Measurements from ENCODE around the gene TMEM52. TPM values are rescaled to one million over a fixed set of nuclear protein-coding genes. Genes with fewer than 3 reads are reported as not detected.

TMEM52 gene
- total and polyA plus RNA-seq, 2 of the 8 experiments (the other 6 are each of a cell fraction or from before 2014, with no cell fraction given), result 14.6 to 30.2 TPM

GRCh38 chr1:1937061-1937460, 18.0 kb upstream of the TMEM52 start:
- Histone ChIP-seq H2BK5ac (ENCODE audit: low read depth, low read length) (no peak overlapping the region), H3K36me3 (ENCODE audit: control insufficient read depth in 2 of 4, insufficient read depth in 4 of 4, low read length in 3 of 4) (no peaks in the 10 kb centered on the region), H2BK20ac (ENCODE audit: low read length) (no peak overlapping the region), H2BK12ac (ENCODE audit: low read depth, low read length) (no peak overlapping the region), H3K9ac (replicated peaks in 1 of 4; ENCODE audit: extremely low read depth in 1 of 4, low read depth in 3 of 4, low read length in 3 of 4) (no peak overlapping the region), H2BK15ac (ENCODE audit: low read length) (no peak overlapping the region), H3K4ac (replicated peaks; ENCODE audit: insufficient read length, low read depth, low read length) (no peak overlapping the region), H3K4me2 (ENCODE audit: insufficient read depth in 1 of 2, low read depth in 2 of 2, low read length in 2 of 2) (no peak overlapping the region), H3K79me2 (ENCODE audit: control insufficient read depth in 1 of 2, insufficient read depth in 2 of 2, low read length in 2 of 2) (no peaks in the 10 kb centered on the region), H4K91ac (replicated peaks; ENCODE audit: insufficient read length, low read length) (no peak overlapping the region), H3K9me3 (ENCODE audit: insufficient read depth in 2 of 2, low read depth in 1 of 2, low read length in 1 of 2) (peaks cover 0 to 16% of the 10 kb centered on the region in 2 experiments; a peak in 2 of 4 replicates), H2BK120ac (replicated peaks; ENCODE audit: low read depth, low read length) (no peak overlapping the region), H4K8ac (ENCODE audit: extremely low read depth, insufficient read depth, low read length) (no peak overlapping the region), H2AFZ (ENCODE audit: low read length) (0 out of 2 replicates have a peak overlapping the region, but pooled peaks have one; percentile 59), H3K18ac (ENCODE audit: extremely low read depth, low read length) (no peak overlapping the region), H4K20me1 (replicated peaks in 1 of 2; ENCODE audit: control insufficient read depth in 1 of 2, insufficient read depth in 2 of 2, low read length in 2 of 2) (peaks cover 0 to 2% of the 10 kb centered on the region in 2 experiments), H3K27ac (ENCODE audit: low read depth, low read length) (no peak overlapping the region), H3K14ac (ENCODE audit: insufficient read length) (no peak overlapping the region), H3K56ac (replicated peaks; ENCODE audit: insufficient read length, low read depth, low read length) (no peak overlapping the region), H3K4me1 (replicated peaks in 1 of 4; ENCODE audit: control insufficient read depth in 3 of 4, insufficient read depth in 4 of 4, low read length in 3 of 4) (no peaks in the 10 kb centered on the region), H4K5ac (ENCODE audit: insufficient read length, low read depth, low read length) (no peak overlapping the region), H3K79me1 (ENCODE audit: low read depth, low read length) (no peaks in the 10 kb centered on the region), H3K4me3 (ENCODE audit: extremely low read depth in 1 of 4, insufficient read depth in 2 of 4, low read depth in 3 of 4, low read length in 4 of 4) (no peak overlapping the region), H2AK5ac (ENCODE audit: low read depth, low read length) (peak overlapping the region; percentile 53; the same call in 1 of the 2 replicates), H3K23ac (ENCODE audit: insufficient read length) (no peak overlapping the region), H3K23me2 (ENCODE audit: low read depth, low read length) (peaks cover 5% of the 10 kb centered on the region; the same call in 1 of the 2 replicates), H3K27me3 (replicated peaks in 1 of 4; ENCODE audit: control insufficient read depth in 3 of 4, extremely low read depth in 1 of 4, insufficient read depth in 3 of 4, low read length in 3 of 4) (no peaks in the 10 kb centered on the region)
- TF ChIP-seq SP1 (IDR thresholded peaks at IDR 0.05; ENCODE audit: low read depth, low read length), result no peak
- TF ChIP-seq NANOG (IDR thresholded peaks at IDR 0.05; ENCODE audit: insufficient read depth, low read depth, low read length, poor library complexity, severe bottlenecking), result no peak
- no peak for TF ChIP-seq KDM4A (IDR thresholded peaks at IDR 0.05; ENCODE audit: low read depth, low read length, severe bottlenecking)
- TF ChIP-seq SP4 (IDR thresholded peaks at IDR 0.05; ENCODE audit: low read length), result no peak
- no peak for TF ChIP-seq USF2 (IDR thresholded peaks at IDR 0.05; ENCODE audit: low read length)
- no peak for TF ChIP-seq CBX8 (IDR thresholded peaks at IDR 0.05; ENCODE audit: borderline replicate concordance, low read depth, low read length)
- TF ChIP-seq EP300 (IDR thresholded peaks at IDR 0.05; ENCODE audit: borderline replicate concordance in 1 of 2, low read depth in 2 of 2, low read length in 2 of 2), result no peak
- TF ChIP-seq ZNF274 (IDR thresholded peaks at IDR 0.05; ENCODE audit: borderline replicate concordance, extremely low read depth, low read length), result no peak
- TF ChIP-seq BACH1 (IDR thresholded peaks at IDR 0.05; ENCODE audit: low read length), result no peak
- TF ChIP-seq TAF1 (IDR thresholded peaks at IDR 0.05; ENCODE audit: low read depth, low read length), result no peak
- TF ChIP-seq KDM1A (IDR thresholded peaks at IDR 0.05; ENCODE audit: borderline replicate concordance, low read length), result no peak
- TF ChIP-seq RXRA (IDR thresholded peaks at IDR 0.05; ENCODE audit: insufficient read depth, low read depth, low read length), result no peak
- TF ChIP-seq JUND (IDR thresholded peaks at IDR 0.05; ENCODE audit: low read length), result no peak
- POLR2A ChIA-PET (ENCODE audit: partially characterized antibody), result no interaction called here
- no peak for DNase-seq (ENCODE audit: low read depth in 1 of 2, low spot score in 2 of 2)
- WGBS, 2 experiments (ENCODE audit: extremely low coverage in 1 of 2, insufficient coverage in 1 of 2, insufficient read length in 1 of 2, insufficient replicate concordance in 2 of 2, low coverage in 1 of 2, low lambda C conversion rate in 2 of 2, missing lambda C conversion rate in 1 of 2), result 91 to 100% methylated on average over 1 to 15 of the region's 15 CpGs
- FAIRE-seq, result no peak
- CTCF ChIA-PET (ENCODE audit: partially characterized antibody), result interaction anchor here (1.1 kb wide), 1 partner anchor 36 kb away, joined by 3 read pairs; no protein-coding TSS in a partner anchor

All from H1 (cell line).